Measurements from ENCODE around the gene MATN1. TPM values are rescaled to one million over a fixed set of nuclear protein-coding genes. Genes with fewer than 3 reads are reported as not detected.

MATN1 gene
- polyA plus RNA-seq, 1 experiment: 0.12 TPM

- no peak for DNase-seq (ENCODE audit: low read depth, low spot score)
- ChIA-PET POLR2A (no interaction called here), CTCF (interaction anchor here (0.6 to 1.4 kb wide), 3 partner anchors 17 to 44 kb away, joined by 3 to 6 read pairs (median 4); no protein-coding TSS in a partner anchor)
- H3K27ac ChIP-seq (ENCODE audit: low read depth, low read length): no peak overlapping the region
- H3K9me3 ChIP-seq (ENCODE audit: control insufficient read depth, insufficient read depth, low read length): peaks cover 5% of the 10 kb centered on the region; the same call in 1 of the 2 replicates
- H3K4me3 ChIP-seq (ENCODE audit: low read depth, low read length): no peak overlapping the region
- H3K27me3 ChIP-seq (ENCODE audit: control insufficient read depth, insufficient read depth, low read length): peaks cover 10% of the 10 kb centered on the region
- no peak for TF ChIP-seq CTCF (IDR thresholded peaks at IDR 0.05; ENCODE audit: low read depth, low read length)
These were observed 12.5 kb upstream of the MATN1 start for GRCh38 chr1:30735668-30736498.

- Histone ChIP-seq H3K27ac (ENCODE audit: low read depth, low read length) (no peak overlapping the region), H3K4me3 (ENCODE audit: low read depth, low read length) (no peak overlapping the region), H3K27me3 (ENCODE audit: control insufficient read depth, insufficient read depth, low read length) (peaks cover 10% of the 10 kb centered on the region), H3K9me3 (ENCODE audit: control insufficient read depth, insufficient read depth, low read length) (peaks cover 5% of the 10 kb centered on the region; the same call in 1 of the 2 replicates)
- CTCF ChIA-PET: interaction anchor here (1.2 to 1.4 kb wide), 2 partner anchors 16 to 45 kb away, joined by 4 to 6 read pairs; no protein-coding TSS in a partner anchor
- TF ChIP-seq CTCF (IDR thresholded peaks at IDR 0.05; ENCODE audit: low read depth, low read length): no peak
- no peak for DNase-seq (ENCODE audit: low read depth, low spot score)
- POLR2A ChIA-PET: no interaction called here
These were observed 11.7 kb upstream of the MATN1 start for GRCh38 chr1:30735124-30735523.

GRCh38 chr1:30734580-30734979, 11.2 kb upstream of the MATN1 start:
- CTCF ChIA-PET: interaction anchor here (1.2 to 1.9 kb wide), 3 partner anchors 15 to 45 kb away, joined by 4 to 9 read pairs (median 6); no protein-coding TSS in a partner anchor
- Histone ChIP-seq H3K27ac (ENCODE audit: low read depth, low read length) (no peak overlapping the region), H3K27me3 (ENCODE audit: control insufficient read depth, insufficient read depth, low read length) (peaks cover 10% of the 10 kb centered on the region), H3K9me3 (ENCODE audit: control insufficient read depth, insufficient read depth, low read length) (peaks cover 5% of the 10 kb centered on the region; the same call in 1 of the 2 replicates), H3K4me3 (ENCODE audit: low read depth, low read length) (no peak overlapping the region)
- no peak for TF ChIP-seq CTCF (IDR thresholded peaks at IDR 0.05; ENCODE audit: low read depth, low read length)
- no peak for DNase-seq (ENCODE audit: low read depth, low spot score)
- POLR2A ChIA-PET: no interaction called here

- Histone ChIP-seq H3K4me3 (ENCODE audit: low read depth, low read length) (no peak overlapping the region), H3K27ac (ENCODE audit: low read depth, low read length) (no peak overlapping the region), H3K9me3 (ENCODE audit: control insufficient read depth, insufficient read depth, low read length) (peaks cover 5% of the 10 kb centered on the region; the same call in 1 of the 2 replicates), H3K27me3 (ENCODE audit: control insufficient read depth, insufficient read depth, low read length) (peaks cover 10% of the 10 kb centered on the region)
- CTCF ChIA-PET: interaction anchor here (0.6 to 2.2 kb wide), 3 partner anchors 14 to 115 kb away, joined by 3 to 11 read pairs (median 9); no protein-coding TSS in a partner anchor
- DNase-seq (ENCODE audit: low read depth, low spot score): no peak
- no peak for TF ChIP-seq CTCF (IDR thresholded peaks at IDR 0.05; ENCODE audit: low read depth, low read length)
- POLR2A ChIA-PET: no interaction called here
These were observed 10.7 kb upstream of the MATN1 start for GRCh38 chr1:30734106-30734505.

- ChIA-PET CTCF (interaction anchor here (0.6 to 2.2 kb wide), 6 partner anchors 14 to 179 kb away, joined by 3 to 11 read pairs (median 6); no protein-coding TSS in a partner anchor), POLR2A (no interaction called here)
- no peak for DNase-seq (ENCODE audit: low read depth, low spot score)
- no peak for TF ChIP-seq CTCF (IDR thresholded peaks at IDR 0.05; ENCODE audit: low read depth, low read length)
- H3K27me3 ChIP-seq (ENCODE audit: control insufficient read depth, insufficient read depth, low read length): peaks cover 6% of the 10 kb centered on the region
- H3K27ac ChIP-seq (ENCODE audit: low read depth, low read length): no peak overlapping the region
- peaks cover 5% of the 10 kb centered on the region; the same call in 1 of the 2 replicates for H3K9me3 ChIP-seq (ENCODE audit: control insufficient read depth, insufficient read depth, low read length)
- no peak overlapping the region for H3K4me3 ChIP-seq (ENCODE audit: low read depth, low read length)
These were observed 10.1 kb upstream of the MATN1 start for GRCh38 chr1:30733493-30733892.
